Astrocyte (in vitro differentiated cells and primary cell): Measurements from ENCODE around the gene SLC6A20. TPM values are rescaled to one million over a fixed set of nuclear protein-coding genes. Genes with fewer than 3 reads are reported as not detected.

ENCODE experiments used
- DNase-seq: peaks from one replicate; pipeline ENCODE4 v3.0.0-alpha.2; 2010; ENCODE audit warnings: low read depth
- FAIRE-seq: peaks from 2 replicates; lab custom pipeline; 2011; peaks lifted over from hg19 to GRCh38; lab: Jason Lieb, UNC
- H2AFZ ChIP-seq: 2 replicates; pipeline ENCODE4 v1.6.0; 2012; ENCODE audit warnings: low read depth, low read length, inconsistent platforms
- H3K27ac ChIP-seq: 2 replicates; pipeline ENCODE4 v1.5.1; 2011; ENCODE audit warnings: low read depth, low read length, inconsistent platforms
- H3K27me3 ChIP-seq: 2 replicates; pipeline ENCODE4 v1.6.0; 2011; ENCODE audit warnings: low read length, inconsistent platforms; ENCODE audit not compliant: insufficient read depth
- H3K36me3 ChIP-seq: 2 replicates; pipeline ENCODE4 v1.5.1; 2011; ENCODE audit warnings: low read length, inconsistent platforms; ENCODE audit not compliant: insufficient read depth
- H3K4me1 ChIP-seq: 2 replicates; pipeline ENCODE4 v1.5.1; 2011; ENCODE audit warnings: low read length, inconsistent platforms; ENCODE audit not compliant: insufficient read depth
- H3K4me2 ChIP-seq: 2 replicates; pipeline ENCODE4 v1.6.0; 2012; ENCODE audit warnings: low read length, inconsistent platforms
- H3K4me3 ChIP-seq: 2 replicates; pipeline ENCODE4 v1.5.1; 2011; ENCODE audit warnings: low read depth, mild to moderate bottlenecking, low read length, inconsistent platforms; ENCODE audit not compliant: insufficient read depth
- H3K79me2 ChIP-seq: 2 replicates; pipeline ENCODE4 v1.6.0; 2012; ENCODE audit warnings: mild to moderate bottlenecking, low read length, inconsistent platforms; ENCODE audit not compliant: insufficient read depth
- H3K9ac ChIP-seq: 2 replicates; pipeline ENCODE4 v1.6.0; 2012; ENCODE audit warnings: mild to moderate bottlenecking, low read length, inconsistent platforms
- H3K9me3 ChIP-seq: 2 replicates; pipeline ENCODE4 v1.5.1; 2012; ENCODE audit warnings: low read depth, mild to moderate bottlenecking, low read length, inconsistent platforms; ENCODE audit not compliant: insufficient read depth
- H4K20me1 ChIP-seq: 2 replicates; pipeline ENCODE4 v1.6.0; 2012; ENCODE audit warnings: low read length, inconsistent platforms; ENCODE audit not compliant: insufficient read depth
- H3K27ac Mint-ChIP-seq: one replicate; pipeline ENCODE4 v1.8.0; 2021; ENCODE audit warnings: mild to moderate bottlenecking, mixed read lengths; ENCODE audit not compliant: unreplicated experiment
- H3K27me3 Mint-ChIP-seq: one replicate; pipeline ENCODE4 v1.8.0; 2021; ENCODE audit warnings: low read depth, mixed read lengths; ENCODE audit not compliant: unreplicated experiment
- H3K36me3 Mint-ChIP-seq: one replicate; pipeline ENCODE4 v1.8.0; 2021; ENCODE audit warnings: low read depth, mixed read lengths; ENCODE audit not compliant: unreplicated experiment
- H3K4me1 Mint-ChIP-seq: one replicate; pipeline ENCODE4 v1.8.0; 2021; ENCODE audit warnings: low read depth, mixed read lengths; ENCODE audit not compliant: unreplicated experiment
- H3K4me3 Mint-ChIP-seq: one replicate; pipeline ENCODE4 v1.8.0; 2021; ENCODE audit warnings: mild to moderate bottlenecking, moderate library complexity, mixed read lengths; ENCODE audit not compliant: unreplicated experiment
- H3K9me3 Mint-ChIP-seq: one replicate; pipeline ENCODE4 v1.8.0; 2021; ENCODE audit warnings: mild to moderate bottlenecking, mixed read lengths; ENCODE audit not compliant: unreplicated experiment
- CTCF ChIP-seq: IDR thresholded peaks from 2 replicates; pipeline ENCODE4 v1.5.1; 2011; ENCODE audit warnings: low read depth, mild to moderate bottlenecking, inconsistent platforms, low read length, moderate library complexity; ENCODE audit not compliant: insufficient read depth
- EZH2 ChIP-seq: IDR thresholded peaks from 2 replicates; pipeline ENCODE4 v1.6.1; 2012; ENCODE audit warnings: mild to moderate bottlenecking, low read length, inconsistent platforms; ENCODE audit not compliant: insufficient read depth
- total RNA-seq: library from RNA; stranded (reverse); gene quantifications from 2 replicates; pipeline ENCODE4 v1.2.1, GENCODE V29; 2021

The SLC6A20 gene
- total RNA-seq, 1 donor from 2014 or later: not detected

- Mint-ChIP-seq H3K4me3 (no peak overlapping the region), H3K9me3 (no peaks in the 10 kb centered on the region), H3K27me3 (no peaks in the 10 kb centered on the region), H3K36me3 (peaks cover 10% of the 10 kb centered on the region), H3K27ac (no peak overlapping the region), H3K4me1 (no peaks in the 10 kb centered on the region)
- H3K79me2 ChIP-seq: no peaks in the 10 kb centered on the region
- no peak overlapping the region for H2AFZ ChIP-seq
- H3K9ac ChIP-seq: no peak overlapping the region
- H4K20me1 ChIP-seq: no peaks in the 10 kb centered on the region
- peaks cover 12% of the 10 kb centered on the region for H3K36me3 ChIP-seq
- H3K9me3 ChIP-seq: no peaks in the 10 kb centered on the region
- no peak for TF ChIP-seq EZH2
- no peak for TF ChIP-seq CTCF
- no peak overlapping the region for H3K4me3 ChIP-seq
- H3K4me2 ChIP-seq: no peak overlapping the region
- no peaks in the 10 kb centered on the region for H3K27me3 ChIP-seq
- DNase-seq (no peak), FAIRE-seq (no peak)
- H3K27ac ChIP-seq: no peak overlapping the region
- H3K4me1 ChIP-seq: no peaks in the 10 kb centered on the region
Observed at GRCh38 chr3:45748068-45748467, 48.3 kb downstream of the SLC6A20 start.

GRCh38 chr3:45746777-45747622 is 49.3 kb downstream of the SLC6A20 start:
- no peak for DNase-seq
- Histone ChIP-seq H3K36me3 (peaks cover 12% of the 10 kb centered on the region), H3K4me1 (no peaks in the 10 kb centered on the region), H3K4me2 (no peak overlapping the region), H3K27me3 (no peaks in the 10 kb centered on the region), H3K9me3 (no peaks in the 10 kb centered on the region), H3K27ac (no peak overlapping the region), H3K79me2 (no peaks in the 10 kb centered on the region), H2AFZ (no peak overlapping the region), H3K9ac (no peak overlapping the region), H4K20me1 (no peaks in the 10 kb centered on the region), H3K4me3 (no peak overlapping the region)
- no peak overlapping the region for H3K27ac Mint-ChIP-seq
- H3K9me3 Mint-ChIP-seq: no peaks in the 10 kb centered on the region
- H3K36me3 Mint-ChIP-seq: peaks cover 10% of the 10 kb centered on the region
- no peak for TF ChIP-seq CTCF
- TF ChIP-seq EZH2: no peak
- no peak for FAIRE-seq
- H3K4me3 Mint-ChIP-seq: no peak overlapping the region
- H3K4me1 Mint-ChIP-seq: no peaks in the 10 kb centered on the region
- no peaks in the 10 kb centered on the region for H3K27me3 Mint-ChIP-seq

- H3K27me3 ChIP-seq: no peaks in the 10 kb centered on the region
- Mint-ChIP-seq H3K27ac (no peak overlapping the region), H3K9me3 (no peaks in the 10 kb centered on the region), H3K4me1 (no peaks in the 10 kb centered on the region), H3K36me3 (peaks cover 10% of the 10 kb centered on the region), H3K4me3 (no peak overlapping the region), H3K27me3 (no peaks in the 10 kb centered on the region)
- no peaks in the 10 kb centered on the region for H3K4me1 ChIP-seq
- no peak for TF ChIP-seq EZH2
- TF ChIP-seq CTCF: no peak
- no peaks in the 10 kb centered on the region for H4K20me1 ChIP-seq
- H3K4me3 ChIP-seq: no peak overlapping the region
- peaks cover 17% of the 10 kb centered on the region for H3K36me3 ChIP-seq
- no peaks in the 10 kb centered on the region for H3K79me2 ChIP-seq
- H3K9me3 ChIP-seq: no peaks in the 10 kb centered on the region
- H3K4me2 ChIP-seq: no peak overlapping the region
- FAIRE-seq (no peak), DNase-seq (no peak)
- no peak overlapping the region for H3K27ac ChIP-seq
- no peak overlapping the region for H3K9ac ChIP-seq
- H2AFZ ChIP-seq: no peak overlapping the region
Observed at GRCh38 chr3:45746165-45746776, 50.1 kb downstream of the SLC6A20 start.
